Fibroblast of gingiva (primary cell): ENCODE measurements around the gene CERK.

Source experiments
- DNase-seq: peaks from one replicate; pipeline ENCODE4 v3.0.0-alpha.2; 2011; ENCODE audit warnings: low read depth

CERK gene

DNA sequence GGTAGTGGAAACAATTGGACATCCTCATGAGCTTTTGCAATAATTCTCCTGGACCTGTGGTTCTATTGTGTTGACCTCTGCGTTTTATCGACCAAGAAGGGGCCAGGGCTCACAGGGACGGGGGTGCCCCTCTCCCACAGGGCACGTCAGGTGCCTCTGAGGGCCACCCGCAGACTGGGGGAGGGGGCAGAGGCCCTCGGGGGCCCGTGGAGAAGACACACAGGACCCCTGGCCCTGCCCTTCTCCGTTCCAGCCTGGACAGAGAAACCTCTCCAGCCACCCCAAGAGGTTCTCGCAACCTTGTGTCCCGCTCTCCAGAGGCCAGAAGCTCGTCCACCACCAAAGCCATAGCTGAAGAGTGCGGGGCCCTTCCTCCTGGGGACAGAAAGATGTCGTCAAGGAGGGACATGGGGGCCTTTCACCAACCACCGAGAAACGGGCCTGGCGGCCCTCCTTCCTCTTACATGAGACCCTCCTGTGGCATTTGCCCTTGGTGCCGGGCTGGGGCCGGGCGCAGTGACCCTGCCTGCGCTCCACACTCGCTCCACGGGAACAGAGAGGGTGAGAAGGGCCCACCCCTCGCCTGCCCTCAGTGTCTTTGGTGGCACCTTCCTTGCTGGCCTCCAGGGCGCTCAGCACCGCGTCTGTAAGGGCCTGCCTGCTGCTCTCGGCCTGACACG, 60.6 kb downstream of the CERK start:
- no peak for DNase-seq

DNA sequence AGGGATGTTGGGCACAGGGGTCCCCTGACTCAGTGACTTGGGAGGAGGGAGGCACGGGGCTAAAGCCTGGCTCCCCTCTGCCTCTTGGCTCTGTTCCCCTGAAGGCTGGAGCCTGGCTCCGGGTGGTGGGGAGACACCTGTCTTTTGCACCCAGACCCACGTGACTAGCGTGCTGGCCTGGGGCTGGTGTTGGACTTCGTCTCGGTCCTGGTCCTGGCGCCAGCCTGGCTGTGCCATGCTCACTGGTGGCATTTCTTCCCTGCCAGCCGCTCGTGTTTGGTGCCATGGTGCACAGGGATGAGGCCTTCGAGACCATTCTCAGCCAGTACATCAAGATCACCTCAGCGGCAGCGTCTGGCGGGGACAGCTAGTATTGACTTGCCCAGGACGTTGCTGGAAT, 61.2 kb downstream of the CERK start:
- DNase-seq, result no peak

DNA sequence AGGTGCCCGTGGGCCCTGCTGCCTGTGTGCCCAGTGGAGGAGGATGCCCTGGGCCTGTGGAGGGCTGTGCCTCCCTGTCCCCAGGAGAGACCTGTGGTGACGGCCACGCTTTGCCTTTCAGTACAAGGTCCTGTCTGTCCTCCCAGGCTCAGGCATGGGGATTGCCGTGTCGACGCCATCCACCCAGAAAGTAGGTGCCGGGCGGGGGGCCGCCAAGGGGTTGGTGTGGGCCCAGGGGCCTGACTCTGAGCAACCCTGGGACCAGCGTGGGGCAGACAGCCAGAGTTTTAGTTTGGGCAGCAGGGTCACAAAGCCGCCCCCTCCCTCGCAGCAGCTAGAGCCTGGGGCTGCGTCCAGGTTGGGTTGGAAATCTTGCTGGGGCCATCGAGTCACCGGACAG, 61.6 kb downstream of the CERK start:
- DNase-seq, result no peak

DNA sequence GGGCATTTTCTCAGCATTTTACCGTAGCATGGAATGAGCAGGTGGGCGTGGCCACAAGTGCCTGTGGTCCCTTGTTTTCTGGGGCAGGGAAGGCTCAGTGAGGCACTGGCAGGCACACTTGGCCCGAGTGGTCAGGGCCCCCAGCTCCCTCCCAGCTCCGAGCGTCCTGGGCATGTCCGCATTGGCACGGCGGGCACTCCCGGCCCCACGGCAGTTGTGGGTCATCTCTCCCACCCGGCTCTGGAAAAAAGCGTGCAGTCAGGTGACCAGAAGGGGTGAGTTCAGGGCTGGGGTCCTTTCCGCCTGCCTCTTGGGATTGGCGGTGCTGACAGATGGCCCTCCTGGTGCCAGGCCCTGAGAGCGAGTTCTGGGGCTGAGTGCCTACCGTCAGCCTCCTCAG, 62.1 kb downstream of the CERK start:
- DNase-seq, result no peak

DNA sequence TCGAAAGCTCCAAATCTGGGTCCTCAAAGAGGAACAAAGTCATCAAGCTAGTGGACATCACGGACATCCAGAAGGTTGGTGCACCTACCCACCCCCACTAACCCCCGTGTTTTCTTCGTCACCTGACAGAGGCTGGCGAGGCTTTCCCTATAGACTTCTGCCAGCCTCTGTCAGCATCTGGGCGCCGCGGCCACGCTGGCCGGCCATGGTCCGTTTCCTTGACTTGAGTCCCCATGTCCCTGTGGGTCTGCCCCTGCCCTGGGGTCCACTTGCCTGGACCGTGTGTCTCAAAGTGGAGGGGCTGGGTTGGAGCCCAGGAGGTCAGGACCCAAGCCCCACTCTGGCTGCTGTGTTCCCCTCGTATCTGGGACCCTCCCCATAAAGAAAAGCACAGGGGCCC, 62.6 kb downstream of the CERK start:
- DNase-seq, result no peak

DNA sequence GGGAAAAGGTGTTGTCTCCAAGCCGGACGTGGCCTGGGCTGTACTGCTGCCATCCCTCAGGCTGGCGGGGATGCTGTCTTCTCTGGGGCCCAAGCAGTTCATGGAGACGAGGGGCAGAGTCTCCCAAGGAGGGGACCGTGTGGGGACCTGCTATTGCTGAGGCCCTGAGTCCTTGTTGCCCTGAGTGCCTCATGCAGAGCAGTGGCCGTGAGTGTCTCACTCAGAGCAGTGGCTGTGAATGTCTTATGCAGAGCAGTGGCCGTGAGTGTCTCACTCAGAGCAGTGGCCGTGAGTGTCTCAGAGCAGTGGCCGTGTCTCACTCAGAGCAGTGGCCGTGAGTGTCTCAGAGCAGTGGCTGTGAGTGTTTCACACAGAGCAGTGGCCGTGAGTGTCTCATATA, 63.1 kb downstream of the CERK start:
- DNase-seq, result no peak

DNA sequence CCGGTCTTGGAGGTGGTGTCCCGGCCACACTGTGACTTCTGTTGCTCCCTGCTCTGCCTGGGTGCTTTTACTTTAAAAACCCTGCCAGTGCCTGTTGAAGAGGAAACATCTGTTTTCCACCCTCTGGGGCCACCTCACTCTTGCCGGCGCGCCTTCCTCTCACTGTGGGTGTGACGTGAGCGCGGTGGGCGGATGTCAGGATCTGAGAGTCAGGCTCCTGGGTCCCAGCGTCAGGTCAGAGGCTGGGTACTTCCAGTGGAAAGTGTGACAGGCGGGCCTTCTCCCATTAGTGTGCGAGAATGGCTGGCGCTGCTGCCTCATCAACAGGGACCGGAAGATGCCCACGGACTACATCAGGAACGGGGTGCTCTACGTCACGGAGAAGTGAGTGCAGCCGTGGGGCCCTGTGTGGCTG, 63.7 kb downstream of the CERK start:
- no peak for DNase-seq

DNA sequence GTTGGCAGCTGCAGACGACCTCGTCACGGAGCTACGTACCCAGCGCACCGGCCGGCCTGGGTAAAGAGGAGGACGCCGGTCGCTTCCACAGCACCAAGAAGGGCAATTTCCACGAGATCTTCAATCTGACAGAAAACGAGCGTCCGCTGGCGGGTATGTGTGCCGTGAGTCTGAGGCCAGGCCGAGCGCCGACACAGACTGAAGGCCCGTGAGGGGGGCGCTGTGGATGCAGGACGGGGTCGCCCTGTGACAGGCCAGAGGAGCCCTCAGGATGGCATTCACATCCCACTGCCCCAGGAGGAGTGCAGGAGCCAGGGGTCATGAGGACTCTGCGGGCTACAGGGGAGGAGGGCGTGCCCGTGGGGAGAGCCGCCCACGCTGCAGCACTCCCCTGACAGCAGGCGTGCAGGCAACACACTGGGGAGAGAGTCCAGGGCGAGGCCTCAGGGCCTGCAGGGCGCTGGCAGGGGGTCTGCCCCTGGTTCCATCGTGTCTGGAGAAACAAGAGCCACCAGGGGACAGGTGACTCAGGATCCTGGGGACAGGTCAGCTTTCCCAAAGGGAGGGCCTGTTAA, 64.3 kb downstream of the CERK start:
- DNase-seq, result no peak

DNA sequence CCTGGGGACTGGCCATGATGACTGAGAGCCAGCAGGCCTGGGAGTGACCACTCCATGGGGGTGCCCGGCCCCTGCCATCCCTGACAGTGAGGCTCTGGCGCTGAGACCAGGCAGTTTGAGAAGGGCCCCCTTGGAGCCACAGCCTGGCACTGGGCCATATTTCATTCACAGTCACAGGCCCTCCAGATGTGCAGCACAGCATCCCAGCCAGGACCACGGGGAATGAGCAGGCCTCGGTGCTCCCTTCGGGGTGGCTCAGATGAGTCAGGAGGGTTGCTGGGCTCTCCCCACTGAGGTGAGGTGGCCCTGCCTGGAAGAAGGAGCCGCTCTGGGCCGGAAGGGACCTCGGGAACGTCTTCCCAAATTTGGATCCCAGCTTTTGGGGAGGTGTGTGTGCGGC, 64.8 kb downstream of the CERK start:
- DNase-seq, result no peak

DNA sequence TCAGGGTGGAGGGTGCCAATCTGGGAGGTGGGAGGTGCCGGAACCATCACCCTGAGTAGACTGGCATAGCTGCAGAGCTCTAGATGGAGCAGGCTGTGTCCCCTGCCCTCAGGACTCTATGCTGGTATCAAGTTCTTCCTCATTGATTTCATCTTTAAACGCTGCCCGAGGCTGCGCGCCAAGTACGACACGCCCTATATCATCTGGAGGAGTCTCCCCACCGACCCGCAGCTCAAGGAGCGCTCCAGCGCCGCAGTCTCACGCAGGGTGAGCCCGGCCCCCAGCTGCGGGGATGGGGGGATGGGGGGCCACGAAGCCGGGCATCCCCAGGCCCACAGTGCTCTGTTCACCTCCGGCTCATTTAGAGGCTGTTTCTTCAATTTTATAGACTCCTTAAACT, 65.3 kb downstream of the CERK start:
- DNase-seq, result no peak

DNA sequence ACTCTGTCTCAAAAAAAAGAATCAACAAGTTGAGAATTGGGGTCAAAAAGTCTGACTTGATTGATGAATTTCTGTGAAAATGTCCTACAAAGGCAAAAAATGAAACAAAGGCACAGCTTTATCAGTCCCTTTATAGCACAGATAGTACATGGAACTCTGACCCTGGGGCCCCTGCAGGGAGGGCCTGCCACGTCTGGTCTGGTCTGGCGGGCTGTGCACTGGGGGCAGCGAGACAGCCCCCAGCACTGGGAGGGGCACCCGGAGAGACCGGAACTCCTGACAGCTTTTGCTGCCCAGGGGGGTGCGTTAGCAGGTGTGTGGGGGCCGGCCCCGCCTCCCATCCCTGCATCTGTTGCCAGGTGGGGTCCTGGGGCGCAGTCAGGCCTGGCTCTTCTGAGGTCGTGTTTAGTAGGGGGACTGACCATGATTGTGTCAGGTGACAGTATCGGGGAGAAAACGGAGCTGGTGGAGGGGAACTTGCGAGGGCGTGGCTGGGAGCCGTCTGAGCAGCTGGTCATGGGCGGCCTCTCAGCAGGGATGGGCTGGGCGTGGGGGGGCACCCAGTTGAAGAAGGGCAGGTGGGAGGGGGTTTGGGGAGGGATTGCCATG, 66.1 kb downstream of the CERK start:
- DNase-seq, result no peak

DNA sequence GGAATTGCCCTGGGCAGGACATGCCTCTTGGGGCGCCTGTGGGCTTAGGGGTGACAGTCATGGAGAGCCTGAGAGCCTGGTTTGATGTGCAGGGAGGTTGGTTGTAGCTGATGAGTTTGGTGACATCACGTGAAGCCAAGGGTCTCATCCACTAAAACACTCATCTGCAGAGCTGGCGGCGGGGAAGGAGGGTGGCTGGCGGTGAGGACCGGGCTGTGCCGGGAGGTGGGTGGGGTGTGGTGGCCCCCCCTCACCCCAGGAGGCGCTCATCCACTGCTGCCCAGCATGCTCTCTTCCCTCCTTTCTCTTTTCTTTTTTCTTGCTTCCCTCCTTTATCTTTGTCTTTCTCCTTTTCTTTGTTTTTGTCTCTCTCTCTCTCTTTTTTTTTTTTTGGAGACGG, 68.9 kb downstream of the CERK start:
- DNase-seq, result no peak

DNA sequence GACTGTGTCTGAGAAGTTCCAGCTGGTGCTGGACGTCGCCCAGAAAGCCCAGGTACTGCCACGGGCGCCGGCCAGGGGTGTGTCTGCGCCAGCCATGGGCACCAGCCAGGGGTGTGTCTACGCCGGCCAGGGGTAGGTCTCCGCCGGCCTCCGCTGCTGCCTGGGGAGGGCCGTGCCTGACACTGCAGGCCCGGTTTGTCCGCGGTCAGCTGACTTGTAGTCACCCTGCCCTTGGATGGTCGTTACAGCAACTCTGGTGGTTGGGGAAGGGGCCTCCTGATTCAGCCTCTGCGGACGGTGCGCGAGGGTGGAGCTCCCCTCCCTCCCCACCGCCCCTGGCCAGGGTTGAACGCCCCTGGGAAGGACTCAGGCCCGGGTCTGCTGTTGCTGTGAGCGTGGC, 69.9 kb downstream of the CERK start:
- DNase-seq, result no peak

DNA sequence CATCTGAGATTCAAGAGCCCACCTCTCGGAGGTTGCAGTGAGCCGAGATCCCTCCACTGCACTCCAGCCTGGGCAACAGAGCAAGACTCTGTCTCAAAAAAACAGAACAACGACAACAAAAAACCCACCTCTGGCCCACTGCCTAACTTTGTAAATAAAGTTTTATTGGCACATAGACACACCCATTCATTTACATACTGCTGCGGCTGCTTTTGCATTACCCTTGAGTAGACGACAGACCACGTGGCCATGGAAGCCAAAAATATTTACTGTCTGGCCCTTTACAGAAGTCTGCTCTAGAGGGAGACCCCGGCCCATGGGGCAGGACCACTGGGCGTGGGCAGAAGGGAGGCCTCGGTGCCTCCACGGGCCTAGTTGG, 70.8 kb downstream of the CERK start:
- DNase-seq, result no peak

DNA sequence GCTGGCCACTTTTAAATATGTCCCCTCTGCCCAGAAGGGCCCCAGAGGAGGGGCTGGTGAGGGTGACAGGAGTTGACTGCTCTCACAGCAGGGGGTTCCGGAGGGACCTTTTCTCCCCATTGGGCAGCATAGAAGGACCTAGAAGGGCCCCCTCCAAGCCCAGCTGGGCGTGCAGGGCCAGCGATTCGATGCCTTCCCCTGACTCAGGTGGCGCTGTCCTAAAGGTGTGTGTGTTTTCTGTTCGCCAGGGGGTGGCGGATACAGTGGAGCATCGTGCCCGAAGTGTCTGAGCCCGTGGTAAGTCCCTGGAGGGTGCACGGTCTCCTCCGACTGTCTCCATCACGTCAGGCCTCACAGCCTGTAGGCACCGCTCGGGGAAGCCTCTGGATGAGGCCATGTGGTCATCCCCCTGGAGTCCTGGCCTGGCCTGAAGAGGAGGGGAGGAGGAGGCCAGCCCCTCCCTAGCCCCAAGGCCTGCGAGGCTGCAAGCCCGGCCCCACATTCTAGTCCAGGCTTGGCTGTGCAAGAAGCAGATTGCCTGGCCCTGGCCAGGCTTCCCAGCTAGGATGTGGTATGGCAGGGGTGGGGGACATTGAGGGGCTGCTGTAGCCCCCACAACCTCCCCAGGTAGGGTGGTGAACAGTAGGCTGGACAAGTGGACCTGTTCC, 71.3 kb downstream of the CERK start:
- no peak for DNase-seq

DNA sequence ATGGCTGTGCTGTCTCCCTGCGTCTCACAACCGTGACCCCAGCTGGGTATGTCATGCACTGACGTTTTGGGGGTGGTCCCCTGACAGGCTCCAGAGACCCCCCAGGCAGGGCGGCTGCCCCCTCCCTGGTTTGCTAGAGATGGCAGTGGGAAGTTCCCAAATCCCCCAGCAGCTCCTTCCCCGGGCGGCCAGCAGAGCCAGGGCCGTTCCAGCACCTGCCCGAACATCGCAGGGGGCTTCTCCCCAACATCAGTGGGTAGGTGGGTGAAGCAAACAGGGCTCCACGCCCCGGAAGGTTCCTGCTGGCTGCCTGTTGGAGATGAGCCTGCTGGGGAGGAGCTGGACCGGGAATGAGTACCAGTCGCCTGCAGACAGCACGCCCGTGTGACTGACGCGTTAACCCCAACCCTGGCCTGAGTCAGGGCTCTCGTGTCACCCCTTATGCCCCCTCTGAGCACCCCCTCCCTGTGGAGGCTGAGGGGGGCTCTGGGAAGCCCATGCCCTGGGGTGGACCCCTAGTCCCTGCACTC, 72.2 kb downstream of the CERK start:
- no peak for DNase-seq

DNA sequence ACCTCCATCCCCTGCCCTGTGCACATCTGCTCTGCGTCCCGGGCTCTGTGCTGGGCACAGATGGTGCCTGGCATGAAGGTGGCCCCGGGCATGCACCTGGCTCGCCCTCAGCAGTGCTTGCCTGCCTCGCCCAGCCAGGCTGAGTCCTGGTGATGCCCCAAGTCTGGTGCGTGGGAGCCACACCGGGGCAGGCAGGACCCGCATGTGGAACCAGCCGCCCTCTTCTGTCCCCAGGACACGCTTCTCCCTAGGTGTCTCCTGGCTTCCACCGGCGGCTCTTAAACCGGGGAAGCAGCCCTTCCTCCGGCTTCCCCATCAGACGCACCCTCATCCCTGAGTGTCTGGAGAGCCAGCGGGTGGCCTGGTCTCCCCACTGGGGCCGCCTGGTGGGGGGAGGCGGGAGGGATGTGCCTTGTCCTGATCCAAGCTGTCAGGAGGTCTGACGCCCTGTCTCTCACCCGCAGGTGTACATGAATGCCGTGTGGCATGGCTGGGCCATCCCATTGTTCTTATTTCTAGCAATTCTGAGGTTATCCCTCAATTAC, 72.8 kb downstream of the CERK start:
- no peak for DNase-seq

DNA sequence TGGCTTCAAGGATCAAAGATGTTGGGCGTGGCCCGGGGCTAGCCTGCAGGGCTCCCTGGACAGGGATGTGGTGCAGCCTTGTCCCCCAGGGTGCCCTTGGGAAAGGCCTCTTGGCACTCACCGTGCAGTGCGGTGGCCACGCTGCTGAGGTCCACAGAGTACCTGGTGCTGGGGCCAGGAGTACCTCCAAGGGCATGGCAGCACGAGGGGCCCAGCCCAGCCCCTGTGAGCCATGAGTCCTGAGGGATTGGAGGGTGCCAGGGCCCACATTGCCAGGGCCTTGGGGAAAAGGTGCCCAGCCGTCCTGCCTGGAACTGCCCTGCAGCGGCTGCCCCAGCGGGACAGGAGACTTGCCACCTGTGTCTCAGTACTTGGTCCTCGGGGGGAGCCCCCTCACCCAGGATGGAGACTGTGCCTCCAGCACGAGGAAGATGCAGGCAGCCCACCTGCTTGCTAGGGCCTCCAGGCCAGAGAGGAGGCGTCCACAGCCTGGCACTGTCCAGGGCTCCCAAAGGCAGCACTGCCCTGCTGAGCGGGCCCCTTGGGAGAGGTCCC, 73.7 kb downstream of the CERK start:
- DNase-seq, result no peak

DNA sequence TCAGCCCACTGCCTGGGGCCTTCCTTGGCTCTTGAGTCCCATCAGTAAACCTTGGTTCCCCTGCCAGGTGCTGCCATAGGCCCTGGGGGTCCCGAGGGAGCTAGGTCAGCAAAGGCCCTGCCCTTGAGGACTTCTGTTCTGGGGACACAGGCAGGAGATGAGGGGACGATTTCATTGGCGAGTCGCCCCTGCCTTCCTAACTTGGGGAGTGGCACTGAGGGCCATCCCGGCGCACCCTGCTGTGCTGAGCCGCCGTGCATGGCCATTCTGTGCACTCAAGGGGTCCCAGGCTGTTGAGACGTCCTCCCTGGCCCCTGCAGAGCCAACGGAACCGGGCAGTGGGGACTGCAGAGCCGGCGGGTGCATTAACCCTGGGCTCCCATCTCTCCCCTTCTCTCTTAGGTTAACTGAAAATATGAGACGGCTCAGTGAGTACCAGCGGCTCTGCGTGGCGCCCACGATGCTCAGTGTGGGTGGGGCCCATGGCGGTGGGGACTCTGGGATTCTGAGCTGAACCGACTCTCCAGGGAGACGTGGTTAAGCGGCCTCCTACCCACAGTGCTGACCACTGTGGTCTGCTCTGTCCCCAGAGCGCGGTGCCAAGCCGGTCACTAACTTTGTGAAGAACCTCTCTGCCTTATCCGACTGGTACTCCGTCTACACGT, 74.5 kb downstream of the CERK start:
- DNase-seq, result no peak

DNA sequence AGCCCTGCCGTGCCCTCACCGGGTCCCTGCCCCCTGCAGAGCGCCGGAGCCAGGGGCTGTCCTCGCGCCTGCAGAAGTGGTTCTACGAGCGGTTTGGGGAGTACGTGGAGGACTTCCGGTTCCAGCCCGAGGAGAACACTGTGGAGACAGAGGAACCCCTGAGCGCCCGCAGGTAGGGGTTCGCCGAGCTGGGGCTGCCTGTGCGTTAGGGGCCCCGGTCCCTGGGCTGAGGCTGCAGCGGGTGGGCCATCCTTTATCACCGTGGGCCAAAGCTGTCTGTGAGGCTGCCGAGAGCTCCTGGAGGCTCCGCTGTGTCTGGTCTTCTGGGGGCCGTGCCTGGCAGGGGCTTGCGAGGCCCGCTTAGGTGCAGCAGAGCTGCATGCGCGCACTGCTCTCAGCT, 75.1 kb downstream of the CERK start:
- DNase-seq, result no peak

DNA sequence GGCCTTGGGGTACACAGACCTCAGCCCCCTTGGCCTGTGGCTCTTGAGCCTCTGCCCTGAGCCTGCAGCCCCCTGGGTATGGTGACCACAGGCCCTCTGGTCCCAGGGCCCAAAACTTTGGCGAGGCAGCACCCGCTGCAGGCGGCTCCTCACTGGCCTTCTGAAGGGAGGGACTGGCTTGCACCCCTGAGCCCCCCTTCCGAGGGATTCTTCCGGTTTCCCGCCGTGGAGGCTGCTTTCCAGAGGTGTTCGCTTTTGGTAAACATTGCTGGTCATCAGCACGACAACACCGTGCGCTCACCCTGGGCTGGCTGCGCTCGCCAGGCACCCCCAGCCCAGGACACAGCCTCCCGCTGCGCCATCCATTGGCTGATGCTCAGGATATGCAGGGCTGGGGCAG, 75.8 kb downstream of the CERK start:
- no peak for DNase-seq

DNA sequence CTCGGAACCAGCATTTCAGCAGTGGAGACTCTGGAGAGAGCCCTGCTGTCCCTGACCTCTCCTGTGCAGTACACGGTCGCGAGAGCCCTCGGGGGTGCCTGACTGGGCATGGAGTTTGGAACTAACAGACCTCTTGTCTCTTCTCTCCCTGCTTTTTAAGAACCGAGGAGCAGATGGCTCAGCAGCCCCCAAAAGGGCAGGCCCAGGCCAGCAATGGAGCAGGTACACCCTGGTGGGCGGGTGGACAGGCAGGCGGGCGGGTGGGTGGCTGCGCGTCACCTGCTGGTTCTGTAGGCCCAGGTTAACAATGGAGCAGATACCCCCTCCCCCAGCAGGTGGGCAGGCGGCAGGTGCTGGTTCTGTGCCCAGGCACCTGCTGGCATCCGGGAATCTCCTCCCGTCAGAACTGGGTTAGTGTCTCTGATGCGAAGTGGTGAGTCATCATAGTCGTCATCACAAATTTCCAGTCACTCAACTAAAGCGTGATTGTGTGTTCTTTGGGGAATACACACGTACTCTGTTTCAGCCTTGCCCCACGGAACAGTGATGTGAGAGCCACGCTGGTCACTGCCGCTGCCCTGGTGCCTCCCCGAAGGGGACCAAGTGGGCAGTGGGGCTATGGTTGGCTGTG, 76.7 kb downstream of the CERK start:
- DNase-seq, result no peak
